Measurements from ENCODE around the gene FBLN1.

DNA sequence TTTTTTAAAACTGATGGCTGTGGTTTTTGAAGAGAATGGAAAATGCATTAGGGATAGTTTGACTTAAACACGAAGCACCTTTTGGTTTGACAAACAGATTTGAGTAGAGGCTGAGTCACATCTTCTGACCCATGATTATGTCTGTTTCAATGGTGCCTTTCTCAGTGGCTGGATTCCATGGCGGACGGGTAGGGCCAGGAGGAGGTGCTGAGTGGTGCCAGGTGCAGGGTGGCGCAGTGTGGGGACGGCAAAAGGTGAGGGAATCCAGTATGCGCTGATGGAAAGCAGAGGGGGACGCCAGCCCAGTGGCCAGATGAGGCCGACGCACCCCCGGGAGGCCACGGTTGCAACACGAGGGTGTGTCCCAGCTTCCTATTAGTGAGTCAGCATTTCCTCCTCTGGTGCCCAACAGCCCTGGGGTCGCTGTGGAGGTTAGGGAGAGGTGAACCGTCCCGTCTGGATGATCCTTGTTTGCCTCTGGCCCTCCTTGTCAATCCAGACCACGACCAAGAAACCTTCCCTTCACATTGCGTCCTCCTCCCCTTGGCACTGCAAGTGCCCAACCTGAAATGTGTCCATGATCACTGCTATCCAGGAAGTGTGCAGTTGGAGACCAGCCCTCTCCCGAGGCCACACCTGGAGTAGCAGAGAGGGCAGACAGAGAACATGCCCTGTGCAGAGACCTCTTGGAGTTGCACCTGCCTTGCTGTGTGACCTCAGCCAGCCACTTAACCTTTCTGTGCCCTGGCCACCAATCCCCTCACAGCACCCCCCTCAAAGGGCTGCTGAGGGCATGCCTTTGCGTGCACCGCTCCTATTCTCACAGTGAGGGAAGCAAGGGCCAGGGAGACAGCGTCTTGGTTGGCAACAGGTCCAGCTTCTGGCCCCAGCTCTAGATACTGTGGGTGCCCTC is 136.4 kb downstream of the FBLN1 start:
- TF ChIP-seq POLR2A (IDR thresholded peaks at IDR 0.05; ENCODE audit: low read length) (no peak), GATA1 (IDR thresholded peaks at IDR 0.05; ENCODE audit: low read depth, low read length) (no peak)
